Muscle layer of colon (tissue), 2 donors: ENCODE measurements around the gene ATP6V1F.

Source experiments
- H3K27ac ChIP-seq: one replicate; pipeline ENCODE4 v1.7.0; 2013; ENCODE audit warnings: low read depth, mild to moderate bottlenecking, low read length, moderate library complexity
- H3K27me3 ChIP-seq, 2 donors: one replicate each; pipeline ENCODE4 v1.7.0; 2013; ENCODE audit warnings: low read length in 2 of 2, mild to moderate bottlenecking in 2 of 2; ENCODE audit not compliant: insufficient read depth in 2 of 2, control insufficient read depth in 1 of 2
- H3K36me3 ChIP-seq: one replicate; pipeline ENCODE4 v1.7.0; 2013; ENCODE audit warnings: mild to moderate bottlenecking, low read length; ENCODE audit not compliant: insufficient read depth
- H3K4me1 ChIP-seq: one replicate; pipeline ENCODE4 v1.7.0; 2013; ENCODE audit warnings: mild to moderate bottlenecking, low read length; ENCODE audit not compliant: insufficient read depth
- H3K4me3 ChIP-seq, 2 donors: one replicate each; pipeline ENCODE4 v1.7.0; 2013; ENCODE audit warnings: low read length in 2 of 2, low read depth in 1 of 2, mild to moderate bottlenecking in 1 of 2, moderate library complexity in 1 of 2
- H3K9ac ChIP-seq: one replicate; pipeline ENCODE4 v1.7.0; 2013; ENCODE audit warnings: low read length
- H3K9me3 ChIP-seq: one replicate; pipeline ENCODE4 v1.7.0; 2013; ENCODE audit warnings: mild to moderate bottlenecking, low read length
- donor health status: abdominal sarcoma.
- donor health status: Adenocarcinoma of cecum.

Gene ATP6V1F

GRCh38 chr7:128830231-128831177, 32.2 kb upstream of the ATP6V1F start, which contains the start of gene FLNC:
TSS of gene FLNC (plus strand) at chr7:128830406. CDS start at chr7:128830638, 232 bp downstream.
- H3K4me1 ChIP-seq, result peaks cover 49% of the 10 kb centered on the region
- H3K9ac ChIP-seq, result peak within 1 kb of the TSS; percentile 97
- peak within 1 kb of the TSS; percentile 80 for H3K27ac ChIP-seq

GRCh38 chr7:128831178-128831993, 31.3 kb upstream of the ATP6V1F start:
- peak overlapping the region; percentile 96 for H3K27ac ChIP-seq
- peaks cover 58% of the 10 kb centered on the region for H3K4me1 ChIP-seq
- peaks cover 15% of the 10 kb centered on the region for H3K36me3 ChIP-seq
- H3K9ac ChIP-seq, result peak overlapping the region; percentile 97
- no peaks in the 10 kb centered on the region for H3K9me3 ChIP-seq
- H3K4me3 ChIP-seq, result peak overlapping the region; percentile 48 to 94
- no peaks in the 10 kb centered on the region for H3K27me3 ChIP-seq

More at GRCh38 chr7:128830231-128831177, 32.2 kb upstream of the ATP6V1F start, which contains the start of gene FLNC:
- Histone ChIP-seq H3K27me3 (no peaks in the 10 kb centered on the region), H3K9me3 (no peaks in the 10 kb centered on the region), H3K4me3 (peak within 1 kb of the TSS; percentile 48 to 94), H3K36me3 (peaks cover 6% of the 10 kb centered on the region)

DNA sequence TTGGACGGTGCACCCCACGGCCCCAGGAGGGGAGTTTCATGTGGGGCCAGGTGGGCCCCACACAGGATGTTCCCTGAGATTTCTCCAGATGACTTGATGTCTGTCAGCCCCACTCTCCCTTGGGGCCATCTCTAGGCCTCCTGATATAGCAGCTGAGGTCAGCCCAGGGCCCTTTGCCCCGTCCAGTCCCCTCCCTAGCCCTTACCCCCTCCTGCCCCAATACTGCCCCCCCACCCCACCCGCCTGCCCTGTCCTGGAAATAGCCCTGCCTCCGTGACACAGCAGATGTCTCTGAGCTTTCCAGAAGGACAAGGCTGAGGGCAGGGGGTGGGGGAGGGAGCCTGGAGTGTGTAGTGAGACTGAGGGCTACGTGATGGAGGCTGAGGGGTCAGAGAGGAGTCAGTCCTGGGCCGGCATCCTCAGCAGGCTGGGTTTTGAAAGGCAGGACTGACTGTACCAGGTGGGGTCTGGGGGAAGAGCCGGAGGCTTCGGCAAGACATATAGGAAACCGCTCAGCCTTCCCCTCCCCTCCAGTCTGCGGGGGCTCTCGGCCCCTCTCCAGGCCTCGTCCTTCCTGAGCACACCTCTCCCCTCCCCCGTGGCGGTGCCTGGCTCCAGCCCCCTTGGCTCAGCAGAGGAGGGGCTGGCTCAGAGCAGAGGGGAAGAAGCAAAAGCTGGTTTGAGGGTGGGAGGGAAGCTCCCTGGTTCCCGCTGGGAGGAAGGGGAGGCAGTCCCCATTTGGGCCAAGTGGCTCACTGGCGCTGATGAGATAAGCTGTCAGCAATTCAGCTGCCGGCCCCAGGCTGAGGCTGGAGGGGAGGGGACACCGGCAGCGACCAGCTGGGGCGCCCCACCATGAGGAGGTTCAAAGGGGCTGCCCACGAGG, 30.4 kb upstream of the ATP6V1F start:
- no peaks in the 10 kb centered on the region for H3K27me3 ChIP-seq
- H3K36me3 ChIP-seq, result peaks cover 24% of the 10 kb centered on the region
- H3K27ac ChIP-seq, result peak overlapping the region; percentile 96
- peak overlapping the region; percentile 46 for H3K9ac ChIP-seq
- peak overlapping the region; percentile 48 to 94 for H3K4me3 ChIP-seq
- no peaks in the 10 kb centered on the region for H3K9me3 ChIP-seq
- peaks cover 63% of the 10 kb centered on the region for H3K4me1 ChIP-seq

DNA sequence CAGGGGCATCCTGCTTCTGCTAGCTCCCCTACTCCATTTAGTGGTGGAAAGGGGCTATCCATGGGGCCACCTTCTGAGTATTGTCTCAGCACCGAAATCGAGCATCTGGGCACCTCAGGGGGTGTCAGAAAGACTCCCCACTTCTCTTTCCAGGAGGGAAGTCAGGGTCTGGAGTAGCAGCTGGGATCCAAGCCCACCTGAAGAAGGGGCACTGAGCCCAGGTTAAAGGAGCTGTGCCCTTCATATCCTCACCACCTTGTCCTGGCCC, 29.8 kb upstream of the ATP6V1F start:
- Histone ChIP-seq H3K9ac (peak overlapping the region; percentile 46), H3K27me3 (no peaks in the 10 kb centered on the region), H3K9me3 (no peaks in the 10 kb centered on the region), H3K4me3 (peak overlapping the region; percentile 48 to 94), H3K4me1 (peaks cover 61% of the 10 kb centered on the region), H3K27ac (peak overlapping the region; percentile 96), H3K36me3 (peaks cover 29% of the 10 kb centered on the region)

- H3K9me3 ChIP-seq, result no peaks in the 10 kb centered on the region
- H3K36me3 ChIP-seq, result peaks cover 35% of the 10 kb centered on the region
- peaks cover 55% of the 10 kb centered on the region for H3K4me1 ChIP-seq
- no peaks in the 10 kb centered on the region for H3K27me3 ChIP-seq
- peak overlapping the region; percentile 96 for H3K27ac ChIP-seq
- H3K4me3 ChIP-seq, result peak overlapping the region; percentile 17 to 94
- H3K9ac ChIP-seq, result peak overlapping the region; percentile 46
These were observed 29.3 kb upstream of the ATP6V1F start for GRCh38 chr7:128833148-128833945.

GRCh38 chr7:128833946-128834325, 28.7 kb upstream of the ATP6V1F start:
- Histone ChIP-seq H3K9me3 (no peaks in the 10 kb centered on the region), H3K36me3 (peaks cover 41% of the 10 kb centered on the region), H3K27ac (peak overlapping the region; percentile 96), H3K4me1 (peaks cover 51% of the 10 kb centered on the region), H3K4me3 (peak overlapping the region in 1 of 2 donors; percentile 94), H3K9ac (no peak overlapping the region), H3K27me3 (no peaks in the 10 kb centered on the region)

- H3K36me3 ChIP-seq, result peaks cover 54% of the 10 kb centered on the region
- H3K4me1 ChIP-seq, result peaks cover 42% of the 10 kb centered on the region
- no peaks in the 10 kb centered on the region for H3K9me3 ChIP-seq
- no peaks in the 10 kb centered on the region for H3K27me3 ChIP-seq
- H3K4me3 ChIP-seq, result no peak overlapping the region
- H3K27ac ChIP-seq, result peak overlapping the region; percentile 81
- H3K9ac ChIP-seq, result no peak overlapping the region
These were observed 27.4 kb upstream of the ATP6V1F start for GRCh38 chr7:128835231-128835751.

DNA sequence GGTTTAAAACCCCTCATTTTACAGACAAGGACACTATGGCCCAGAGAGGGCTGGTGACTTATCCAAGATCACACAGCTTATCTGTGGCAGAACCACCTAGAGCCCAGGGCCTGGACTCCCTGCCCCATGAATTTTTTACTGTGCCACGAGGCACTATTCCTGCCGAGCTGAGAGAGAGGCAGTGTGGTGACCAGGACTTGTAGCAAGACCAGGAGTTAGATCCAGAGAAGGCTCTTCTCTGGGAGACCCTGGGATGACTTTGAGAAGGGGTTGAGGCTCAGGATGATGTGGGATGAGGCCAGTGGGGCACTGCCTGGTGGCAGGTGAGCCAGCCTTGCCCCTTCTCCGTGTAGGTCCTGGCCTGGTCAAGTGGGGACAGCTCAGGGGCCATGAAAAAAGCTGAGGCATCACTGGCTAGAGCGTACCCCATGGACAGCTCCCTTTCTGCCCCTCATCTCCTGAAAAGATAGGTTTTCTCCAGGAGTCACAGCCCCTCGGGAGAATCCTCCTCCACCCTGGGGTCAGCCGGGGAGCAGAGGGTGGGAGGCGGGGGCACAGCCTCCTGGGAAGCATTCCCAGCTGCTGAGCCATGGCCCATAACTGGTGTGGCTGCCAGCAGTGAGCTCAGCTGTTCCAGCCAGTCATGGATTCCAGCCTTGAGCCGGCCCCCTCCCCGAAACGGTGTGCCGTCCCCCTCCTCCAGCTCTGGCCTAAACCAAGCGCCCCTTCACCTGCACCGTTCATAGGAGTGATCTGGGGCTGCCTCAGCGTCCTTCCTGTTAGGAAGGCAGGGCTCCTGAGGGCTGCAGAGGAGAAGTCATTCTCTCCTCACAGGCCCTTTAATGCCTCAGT, 26.6 kb upstream of the ATP6V1F start:
- H3K9ac ChIP-seq, result peak overlapping the region; percentile 41
- peaks cover 42% of the 10 kb centered on the region for H3K4me1 ChIP-seq
- H3K36me3 ChIP-seq, result peaks cover 61% of the 10 kb centered on the region
- H3K9me3 ChIP-seq, result no peaks in the 10 kb centered on the region
- peak overlapping the region; percentile 81 for H3K27ac ChIP-seq
- no peaks in the 10 kb centered on the region for H3K27me3 ChIP-seq
- H3K4me3 ChIP-seq, result no peak overlapping the region

- Histone ChIP-seq H3K9ac (peak overlapping the region; percentile 41), H3K27ac (peak overlapping the region; percentile 81), H3K27me3 (no peaks in the 10 kb centered on the region), H3K9me3 (no peaks in the 10 kb centered on the region), H3K4me3 (no peak overlapping the region), H3K36me3 (peaks cover 70% of the 10 kb centered on the region), H3K4me1 (peaks cover 42% of the 10 kb centered on the region)
These were observed 25.8 kb upstream of the ATP6V1F start for GRCh38 chr7:128836729-128837348.
